SH-SY5Y (cell line): ENCODE data around the gene SLC18B1.

ENCODE experiments used
- GATA2 ChIP-seq: IDR thresholded peaks from 2 replicates; pipeline ENCODE4 v1.6.1; 2011; ENCODE audit warnings: mild to moderate bottlenecking, low read depth, low read length
- GATA3 ChIP-seq: IDR thresholded peaks from 2 replicates; pipeline ENCODE4 v1.6.1; 2011; ENCODE audit warnings: low read depth, mild to moderate bottlenecking, low read length, moderate library complexity

DNA sequence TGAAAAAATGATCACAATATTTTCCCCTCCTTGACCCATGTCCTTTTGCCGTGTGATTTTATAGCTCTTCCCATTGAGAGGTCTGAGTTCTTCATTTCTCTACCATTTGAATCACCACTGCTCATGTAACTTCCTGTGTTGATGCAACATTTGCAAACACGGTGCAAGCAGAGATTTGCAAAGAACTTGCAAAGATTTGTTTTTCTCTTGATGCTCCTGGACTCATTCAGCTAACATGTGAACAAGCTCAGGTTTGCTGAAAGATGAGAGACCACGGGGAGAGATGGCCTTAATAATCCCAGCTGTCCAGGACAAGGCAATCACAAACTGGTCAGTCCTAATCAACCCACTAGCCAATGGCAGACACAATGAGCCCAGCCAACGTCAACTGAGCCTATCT, 49.3 kb downstream of the SLC18B1 start:
- TF ChIP-seq GATA2 (no peak), GATA3 (no peak)
